WERI-Rb-1 (cell line): ENCODE measurements around the gene TMEM171.

Experiments
- DNase-seq: peaks from one replicate; pipeline ENCODE4 v3.0.0-alpha.2; 2020
- H3K27ac ChIP-seq: fragments of 250-450 bp; sonication (Bioruptor Pico); 2 replicates; pipeline ENCODE4 v1.5.1; 2020; ENCODE audit warnings: mild to moderate bottlenecking, moderate library complexity
- H3K27me3 ChIP-seq: fragments of 250-450 bp; sonication (Bioruptor Pico); 2 replicates; pipeline ENCODE4 v1.5.1; 2021; ENCODE audit warnings: mild to moderate bottlenecking, low read depth, moderate library complexity; ENCODE audit not compliant: insufficient read depth, severe bottlenecking
- H3K36me3 ChIP-seq: fragments of 250-450 bp; sonication (Bioruptor Pico); 2 replicates; pipeline ENCODE4 v1.5.1; 2020; ENCODE audit warnings: mild to moderate bottlenecking, moderate library complexity
- H3K4me3 ChIP-seq: 2 replicates; pipeline ENCODE4 v1.5.1; 2011; ENCODE audit warnings: low read depth, mild to moderate bottlenecking, control low read depth, low read length
- H3K9me3 ChIP-seq: fragments of 250-450 bp; sonication (Bioruptor Pico); 2 replicates; pipeline ENCODE4 v1.5.1; 2021; ENCODE audit warnings: mild to moderate bottlenecking, moderate library complexity; ENCODE audit not compliant: severe bottlenecking
- TF ChIP-seq, protein P1 (sequence below): IDR thresholded peaks from 2 replicates; pipeline ENCODE4 v1.5.1; 2011; ENCODE audit warnings: low read depth, mild to moderate bottlenecking, control low read depth, inconsistent platforms, low read length

The TMEM171 gene

DNA sequence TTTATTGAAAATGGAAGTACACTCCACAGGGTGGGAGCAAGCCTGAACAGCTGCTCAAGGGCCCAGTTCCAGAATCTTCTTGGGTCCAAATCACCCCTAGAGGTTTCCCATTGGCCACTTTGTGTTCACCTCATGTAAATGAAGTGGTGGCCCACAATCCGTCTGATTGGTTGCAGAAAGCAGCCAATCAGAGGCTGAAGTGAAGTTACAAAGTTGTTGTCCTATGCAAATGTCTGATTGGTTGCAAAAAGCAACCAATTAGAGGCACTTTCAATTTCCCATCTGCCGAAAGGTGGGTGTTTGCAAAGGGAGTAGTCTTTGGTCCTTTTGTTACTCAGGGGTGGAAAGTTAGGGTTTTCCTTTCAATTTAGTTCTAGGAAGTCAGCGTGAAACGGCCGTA, 8.8 kb downstream of the TMEM171 start:
- no peak for DNase-seq
- Histone ChIP-seq H3K9me3 (no peaks in the 10 kb centered on the region), H3K4me3 (no peak overlapping the region), H3K36me3 (no peaks in the 10 kb centered on the region), H3K27ac (no peak overlapping the region), H3K27me3 (no peaks in the 10 kb centered on the region)
- TF ChIP-seq, protein P1, sequence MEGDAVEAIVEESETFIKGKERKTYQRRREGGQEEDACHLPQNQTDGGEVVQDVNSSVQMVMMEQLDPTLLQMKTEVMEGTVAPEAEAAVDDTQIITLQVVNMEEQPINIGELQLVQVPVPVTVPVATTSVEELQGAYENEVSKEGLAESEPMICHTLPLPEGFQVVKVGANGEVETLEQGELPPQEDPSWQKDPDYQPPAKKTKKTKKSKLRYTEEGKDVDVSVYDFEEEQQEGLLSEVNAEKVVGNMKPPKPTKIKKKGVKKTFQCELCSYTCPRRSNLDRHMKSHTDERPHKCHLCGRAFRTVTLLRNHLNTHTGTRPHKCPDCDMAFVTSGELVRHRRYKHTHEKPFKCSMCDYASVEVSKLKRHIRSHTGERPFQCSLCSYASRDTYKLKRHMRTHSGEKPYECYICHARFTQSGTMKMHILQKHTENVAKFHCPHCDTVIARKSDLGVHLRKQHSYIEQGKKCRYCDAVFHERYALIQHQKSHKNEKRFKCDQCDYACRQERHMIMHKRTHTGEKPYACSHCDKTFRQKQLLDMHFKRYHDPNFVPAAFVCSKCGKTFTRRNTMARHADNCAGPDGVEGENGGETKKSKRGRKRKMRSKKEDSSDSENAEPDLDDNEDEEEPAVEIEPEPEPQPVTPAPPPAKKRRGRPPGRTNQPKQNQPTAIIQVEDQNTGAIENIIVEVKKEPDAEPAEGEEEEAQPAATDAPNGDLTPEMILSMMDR: no peak

DNA sequence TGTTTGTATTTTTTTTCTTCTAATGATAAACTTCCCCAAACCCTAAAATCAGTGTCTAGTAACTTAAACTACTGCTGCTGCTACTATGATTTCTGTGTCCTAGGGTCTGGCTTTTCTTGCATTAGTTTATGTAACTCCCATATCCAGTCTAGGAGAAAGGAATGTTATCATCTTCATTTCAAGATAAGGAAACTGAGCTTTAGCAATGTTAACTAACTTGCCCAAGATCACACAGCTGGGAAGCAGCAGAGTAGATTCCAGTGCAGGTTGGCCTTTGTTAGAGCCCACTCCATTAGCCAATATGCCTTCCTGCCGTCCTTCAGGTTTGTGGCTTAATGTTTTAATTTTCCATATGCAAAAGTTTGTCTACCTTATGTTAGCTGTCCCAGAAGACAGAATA, 10.4 kb downstream of the TMEM171 start:
- no peak overlapping the region for H3K4me3 ChIP-seq
- no peak overlapping the region for H3K27ac ChIP-seq
- no peaks in the 10 kb centered on the region for H3K36me3 ChIP-seq
- TF ChIP-seq, protein P1: no peak
- no peak for DNase-seq
- H3K9me3 ChIP-seq: no peaks in the 10 kb centered on the region
- H3K27me3 ChIP-seq: no peaks in the 10 kb centered on the region

DNA sequence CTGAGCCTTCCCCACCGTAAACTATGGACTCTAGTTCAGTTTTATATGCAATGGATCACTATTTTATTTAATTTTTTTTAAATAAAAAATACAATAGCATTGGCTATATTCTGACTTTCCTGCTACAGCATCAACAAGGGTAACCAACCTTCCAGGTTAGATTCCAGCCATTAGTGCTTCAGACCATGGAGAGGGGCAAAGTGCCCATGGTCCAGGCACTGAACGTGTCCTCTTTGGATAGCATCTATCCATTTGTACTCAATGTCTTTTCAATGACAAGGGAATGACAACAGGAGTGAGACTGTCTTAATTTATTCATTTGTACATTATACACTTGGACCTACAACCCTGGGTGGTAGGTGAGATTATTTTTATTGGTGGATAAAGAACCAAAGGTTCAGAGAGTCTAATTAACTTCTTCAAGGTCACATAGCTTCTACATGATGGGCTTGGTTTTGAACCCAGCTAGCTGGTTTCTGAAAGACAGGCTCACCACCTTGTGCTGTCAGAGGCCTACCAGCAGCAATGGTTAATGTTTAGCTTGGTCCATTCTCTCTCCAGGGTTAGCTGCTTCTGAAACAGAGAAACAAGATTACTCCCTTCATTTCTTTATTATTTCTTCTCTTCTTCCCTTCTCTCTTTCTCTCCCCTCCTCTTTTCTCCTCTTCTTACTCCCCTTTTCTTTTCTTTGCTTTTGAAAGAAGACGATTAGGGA, 11.5 kb downstream of the TMEM171 start:
- Histone ChIP-seq H3K27ac (no peak overlapping the region), H3K27me3 (no peaks in the 10 kb centered on the region), H3K36me3 (no peaks in the 10 kb centered on the region), H3K9me3 (no peaks in the 10 kb centered on the region), H3K4me3 (no peak overlapping the region)
- TF ChIP-seq, protein P1: no peak
- DNase-seq: no peak

DNA sequence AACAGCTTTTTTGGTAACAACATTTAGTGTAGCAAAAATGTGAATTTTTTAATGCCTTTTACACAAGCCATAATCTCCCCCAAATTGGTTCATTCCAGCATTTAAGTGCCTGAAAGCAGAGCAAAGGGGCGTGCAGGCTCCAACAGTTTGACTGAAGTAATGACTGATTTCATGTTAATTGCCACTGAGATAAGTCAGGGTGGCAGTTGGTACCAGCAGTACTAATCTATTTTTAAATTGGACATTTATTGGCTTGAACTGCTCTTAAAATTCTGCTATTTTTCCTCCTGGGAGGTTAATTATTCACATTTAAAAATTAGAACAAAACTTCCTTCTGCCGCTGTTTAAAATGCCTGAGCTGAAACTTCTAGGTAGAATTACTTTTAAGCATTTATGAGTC, 12.4 kb downstream of the TMEM171 start:
- Histone ChIP-seq H3K36me3 (no peaks in the 10 kb centered on the region), H3K4me3 (no peak overlapping the region), H3K27ac (no peak overlapping the region), H3K9me3 (no peaks in the 10 kb centered on the region), H3K27me3 (no peaks in the 10 kb centered on the region)
- TF ChIP-seq, protein P1: no peak
- no peak for DNase-seq

DNA sequence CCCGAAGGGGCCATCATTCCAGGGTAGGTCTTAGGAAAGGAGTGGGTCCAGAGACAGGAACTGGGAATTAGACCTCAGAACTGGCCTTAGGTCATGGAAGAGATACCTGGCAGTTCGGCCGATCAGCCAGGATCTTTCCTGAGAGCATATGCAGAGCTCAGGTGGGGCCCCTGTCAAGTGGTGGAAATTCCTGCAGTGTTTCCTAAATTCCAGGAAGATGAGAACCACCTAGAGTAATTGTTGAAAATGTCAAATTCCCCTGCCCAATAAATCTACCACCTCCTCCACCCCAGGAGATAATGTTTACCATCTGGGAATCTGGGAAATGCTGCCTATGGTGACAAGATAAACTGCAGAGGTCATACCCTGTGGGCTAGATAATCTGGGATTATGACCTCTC, 14.6 kb downstream of the TMEM171 start:
- no peak overlapping the region for H3K4me3 ChIP-seq
- no peaks in the 10 kb centered on the region for H3K9me3 ChIP-seq
- TF ChIP-seq, protein P1: no peak
- no peak overlapping the region; the same call in 1 of the 2 replicates for H3K27ac ChIP-seq
- H3K27me3 ChIP-seq: no peaks in the 10 kb centered on the region
- no peaks in the 10 kb centered on the region for H3K36me3 ChIP-seq
- DNase-seq: no peak
